Neutrophil (primary cell): Measurements from ENCODE around the gene CEMIP.

ENCODE experiments used
- H3K27ac ChIP-seq: fragments of 200-600 bp; sonication (generic); 2 replicates; pipeline ENCODE4 v1.5.1; 2016; ENCODE audit warnings: mild to moderate bottlenecking, moderate library complexity
- H3K27me3 ChIP-seq: fragments of 200-600 bp; sonication (generic); 2 replicates; pipeline ENCODE4 v1.6.0; 2016; ENCODE audit warnings: mild to moderate bottlenecking
- H3K36me3 ChIP-seq: fragments of 200-600 bp; sonication (generic); 2 replicates; pipeline ENCODE4 v1.5.1; 2017
- H3K4me1 ChIP-seq, 2 experiments: fragments of 200-600 bp in 1 of 2; sonication (generic) in 1 of 2; 1 replicate in 1 of 2; 2 replicates in 1 of 2; pipeline versions ENCODE4 v1.5.1 to v1.6.1; 2013 to 2016; ENCODE audit warnings: low read depth in 1 of 2, low read length in 1 of 2, mild to moderate bottlenecking in 1 of 2, moderate library complexity in 1 of 2; ENCODE audit not compliant: control insufficient read depth in 1 of 2, insufficient read depth in 1 of 2
- H3K4me3 ChIP-seq, 2 experiments: fragments of 200-600 bp in 1 of 2; sonication (generic) in 1 of 2; 1 replicate in 1 of 2; 2 replicates in 1 of 2; pipeline ENCODE4 v1.5.1; 2013 to 2016; ENCODE audit warnings: low read depth in 1 of 2, low read length in 1 of 2, mild to moderate bottlenecking in 1 of 2, moderate library complexity in 1 of 2
- H3K9me3 ChIP-seq: fragments of 200-600 bp; sonication (generic); 2 replicates; pipeline ENCODE4 v1.5.1; 2016
- CTCF ChIP-seq: fragments of 200-600 bp; sonication (generic); IDR thresholded peaks from 2 replicates; pipeline ENCODE4 v1.5.1; 2016; ENCODE audit warnings: antibody characterized with exemption

Gene CEMIP

GRCh38 chr15:80921736-80922410 is 142.7 kb downstream of the CEMIP start:
- Histone ChIP-seq H3K9me3 (no peaks in the 10 kb centered on the region), H3K36me3 (no peaks in the 10 kb centered on the region), H3K27ac (no peak overlapping the region), H3K27me3 (no peaks in the 10 kb centered on the region), H3K4me3 (no peak overlapping the region), H3K4me1 (no peaks in the 10 kb centered on the region)
- no peak for TF ChIP-seq CTCF

- no peak for TF ChIP-seq CTCF
- Histone ChIP-seq H3K4me3 (no peak overlapping the region), H3K27ac (no peak overlapping the region), H3K27me3 (no peaks in the 10 kb centered on the region), H3K4me1 (no peaks in the 10 kb centered on the region), H3K36me3 (no peaks in the 10 kb centered on the region), H3K9me3 (no peaks in the 10 kb centered on the region)
These were observed 144.5 kb downstream of the CEMIP start for GRCh38 chr15:80923668-80924067.

- H3K27ac ChIP-seq: no peak overlapping the region
- no peaks in the 10 kb centered on the region for H3K27me3 ChIP-seq
- H3K9me3 ChIP-seq: no peaks in the 10 kb centered on the region
- no peak overlapping the region for H3K4me3 ChIP-seq
- TF ChIP-seq CTCF: no peak
- H3K4me1 ChIP-seq: no peaks in the 10 kb centered on the region
- no peaks in the 10 kb centered on the region for H3K36me3 ChIP-seq
These were observed 145.1 kb downstream of the CEMIP start for GRCh38 chr15:80924278-80924677.

- Histone ChIP-seq H3K27me3 (no peaks in the 10 kb centered on the region), H3K9me3 (no peaks in the 10 kb centered on the region), H3K27ac (no peak overlapping the region), H3K4me1 (no peaks in the 10 kb centered on the region), H3K4me3 (no peak overlapping the region), H3K36me3 (no peaks in the 10 kb centered on the region)
- no peak for TF ChIP-seq CTCF
These were observed 146.5 kb downstream of the CEMIP start for GRCh38 chr15:80925597-80926059.

- no peak for TF ChIP-seq CTCF
- no peaks in the 10 kb centered on the region for H3K27me3 ChIP-seq
- no peak overlapping the region for H3K27ac ChIP-seq
- H3K4me1 ChIP-seq: no peaks in the 10 kb centered on the region
- no peaks in the 10 kb centered on the region for H3K9me3 ChIP-seq
- H3K36me3 ChIP-seq: no peaks in the 10 kb centered on the region
- H3K4me3 ChIP-seq: no peak overlapping the region
These were observed 147.0 kb downstream of the CEMIP start for GRCh38 chr15:80926126-80926525.
